HG02943 (cell line): ENCODE results near the gene MAP7.
"Not testable (repeated sequence)": the region's sequence is repeated elsewhere in the genome, so short reads cannot be mapped to it uniquely, and the experiment has no call there.

Experiments
- ATAC-seq: cut with Tn5 transposase; IDR thresholded peaks from one replicate; pipeline ENCODE4 v1.9.1; 2021; ENCODE audit warnings: mild to moderate bottlenecking, low read depth, moderate library complexity; ENCODE audit not compliant: unreplicated experiment

Gene MAP7

GRCh38 chr6:136475686-136476085 is 74.5 kb downstream of the MAP7 start:
- no peak for ATAC-seq

GRCh38 chr6:136474241-136474640 is 76.0 kb downstream of the MAP7 start:
- no peak for ATAC-seq

- no peak for ATAC-seq
Measured at GRCh38 chr6:136471922-136472321, 78.3 kb downstream of the MAP7 start.

GRCh38 chr6:136471372-136471771 is 78.8 kb downstream of the MAP7 start:
- no peak for ATAC-seq

GRCh38 chr6:136470044-136470443 is 80.2 kb downstream of the MAP7 start:
- ATAC-seq: no peak

GRCh38 chr6:136469154-136469553 is 81.1 kb downstream of the MAP7 start:
- no peak for ATAC-seq

- ATAC-seq: no peak
Measured at GRCh38 chr6:136468711-136469110, 81.5 kb downstream of the MAP7 start.

GRCh38 chr6:136467186-136467585 is 83.0 kb downstream of the MAP7 start:
- no peak for ATAC-seq

GRCh38 chr6:136466777-136467176 is 83.4 kb downstream of the MAP7 start:
- ATAC-seq: no peak

GRCh38 chr6:136465766-136466303 is 84.4 kb downstream of the MAP7 start:
- no peak for ATAC-seq

- ATAC-seq: no peak
Measured at GRCh38 chr6:136464874-136465273, 85.3 kb downstream of the MAP7 start.

GRCh38 chr6:136464148-136464547 is 86.1 kb downstream of the MAP7 start:
- no peak for ATAC-seq

GRCh38 chr6:136463743-136464142 is 86.5 kb downstream of the MAP7 start:
- no peak for ATAC-seq

- no peak for ATAC-seq
Measured at GRCh38 chr6:136446579-136447187, 103.5 kb downstream of the MAP7 start.

GRCh38 chr6:136446145-136446544 is 104.1 kb downstream of the MAP7 start:
- ATAC-seq: no peak

- no peak for ATAC-seq
Measured at GRCh38 chr6:136445063-136445462, 105.2 kb downstream of the MAP7 start.

GRCh38 chr6:136440203-136440602 is 110.0 kb downstream of the MAP7 start:
- ATAC-seq: no peak

GRCh38 chr6:136439514-136440190 is 110.6 kb downstream of the MAP7 start:
- no peak for ATAC-seq

GRCh38 chr6:136438441-136438840 is 111.8 kb downstream of the MAP7 start:
- no peak for ATAC-seq

GRCh38 chr6:136437246-136437645 is 113.0 kb downstream of the MAP7 start:
- no peak for ATAC-seq

- ATAC-seq: no peak
Measured at GRCh38 chr6:136435101-136435500, 115.1 kb downstream of the MAP7 start.

GRCh38 chr6:136431306-136431705 is 118.9 kb downstream of the MAP7 start:
- not testable (repeated sequence) for ATAC-seq
